Hematopoietic multipotent progenitor cell treated with erythropoietin and hydrocortisone succinate and interleukin-3 and kit ligand, for 4 days (in vitro differentiated cells): ENCODE results near the gene KRT34.
"Not testable (repeated sequence)": the region's sequence is repeated elsewhere in the genome, so short reads cannot be mapped to it uniquely, and the experiment has no call there.

Experiments
- DNase-seq: peaks from one replicate; pipeline ENCODE4 v3.0.0-alpha.2; 2015

The KRT34 gene

DNA sequence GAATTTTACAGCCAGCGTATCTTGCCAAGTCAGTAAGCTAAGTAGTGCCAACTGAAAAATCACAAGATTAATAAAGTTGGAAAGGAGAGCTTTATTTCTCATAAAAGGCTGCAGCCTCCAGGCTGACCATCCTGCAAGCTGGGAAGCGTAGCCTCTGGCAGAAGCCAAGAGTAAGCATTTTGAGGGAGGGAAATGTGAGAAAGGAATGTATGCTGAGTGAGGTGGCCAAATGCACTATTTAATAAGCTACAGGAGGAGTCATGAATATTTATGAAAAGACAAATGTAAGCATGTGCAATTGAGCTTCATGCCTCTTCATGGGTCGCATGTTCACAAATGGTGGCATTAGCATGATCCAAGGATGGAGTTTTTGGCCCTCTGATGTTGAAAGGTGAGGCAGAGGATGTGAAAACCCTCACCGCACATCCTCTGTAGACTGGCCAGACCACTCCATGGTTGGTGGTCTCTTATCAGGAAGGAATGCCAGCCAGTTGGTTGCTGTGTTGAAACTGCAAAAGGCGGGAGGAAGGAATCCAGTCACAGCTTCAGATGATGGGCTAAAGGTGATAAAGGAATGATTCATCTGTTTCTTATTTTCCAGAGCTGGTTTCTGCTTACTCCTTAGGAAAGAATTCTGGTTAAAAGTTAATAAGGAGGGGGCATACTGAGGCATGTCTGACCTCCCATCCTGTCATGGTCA, 21.7 kb downstream of the KRT34 start:
- DNase-seq: no peak

- peak; percentile 22 for DNase-seq
Measured at GRCh38 chr17:41354536-41354935, 27.6 kb downstream of the KRT34 start.

GRCh38 chr17:41352597-41353366, 29.3 kb downstream of the KRT34 start:
- DNase-seq: no peak

DNA sequence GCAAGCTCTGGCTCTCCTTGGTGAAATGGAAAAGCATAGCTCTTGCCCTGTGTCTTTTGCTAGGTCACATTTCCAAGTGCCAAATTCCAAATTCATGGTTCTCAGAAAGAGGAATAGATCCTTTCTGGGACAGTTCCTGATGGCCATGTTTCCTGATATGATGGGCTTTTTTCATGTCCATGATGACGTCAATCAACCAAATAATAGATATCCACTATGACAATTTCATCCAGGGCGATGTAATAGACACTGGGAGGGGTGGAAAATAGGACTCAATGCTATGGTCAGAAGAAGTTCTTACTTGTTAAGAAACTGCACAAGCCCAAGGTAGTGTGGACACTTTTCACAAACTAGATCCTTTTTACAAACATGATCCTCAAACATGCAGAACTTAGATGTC, 30.9 kb downstream of the KRT34 start:
- DNase-seq: no peak

DNA sequence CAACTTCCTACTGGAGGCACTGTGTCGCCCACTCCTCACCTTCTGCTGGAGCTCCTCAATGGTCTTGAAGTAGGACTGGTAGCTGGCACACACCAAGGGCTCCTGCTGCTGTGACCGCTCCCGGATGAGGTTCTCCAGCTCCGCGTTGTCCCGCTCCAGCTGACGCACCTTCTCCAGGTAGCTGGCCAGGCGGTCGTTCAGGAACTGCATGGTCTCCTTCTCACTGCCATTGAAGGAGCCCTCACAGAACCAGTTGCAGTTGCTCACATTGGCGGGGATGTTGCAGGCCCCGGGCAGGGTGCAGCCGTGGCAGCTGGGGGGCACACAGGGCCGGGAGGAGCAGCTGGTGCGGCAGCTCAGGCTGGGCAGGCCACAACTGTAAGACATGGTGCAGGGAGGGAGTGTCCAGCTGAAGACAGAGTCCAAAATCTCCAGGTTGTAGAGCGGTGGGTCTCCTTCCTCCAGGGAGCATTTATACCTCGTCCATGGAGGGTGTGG, 31.7 kb downstream of the KRT34 start, which contains the start of gene KRT33A:
Gene KRT33A (minus strand): TSS at position 448 of the 498 bp plus-strand sequence. CDS start 61 bp downstream, at position 387.
- not testable (repeated sequence) for DNase-seq

- no peak for DNase-seq
Measured at GRCh38 chr17:41347869-41348760, 34.0 kb downstream of the KRT34 start.

DNA sequence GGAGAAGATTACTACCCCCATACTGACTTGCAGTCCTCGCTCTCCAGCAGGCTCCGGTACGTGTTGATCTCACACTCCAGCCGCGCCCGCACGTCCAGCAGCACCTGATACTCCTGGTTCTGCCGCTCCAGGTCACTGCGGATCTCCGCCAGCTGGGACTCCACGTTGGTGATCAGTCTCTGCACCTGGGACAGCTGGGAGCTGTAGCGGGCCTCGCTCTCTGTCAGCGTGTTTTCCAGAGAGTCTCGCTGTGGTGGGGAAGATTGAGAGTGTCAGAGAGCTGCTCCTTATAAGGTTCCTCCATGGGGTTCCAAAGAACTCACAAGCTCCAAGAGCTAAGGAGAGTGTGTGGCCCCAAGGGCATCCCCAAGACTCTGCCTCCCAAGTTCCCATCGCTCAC, 35.7 kb downstream of the KRT34 start:
- not testable (repeated sequence) for DNase-seq

- no peak for DNase-seq
Measured at GRCh38 chr17:41345992-41346391, 36.1 kb downstream of the KRT34 start.

DNA sequence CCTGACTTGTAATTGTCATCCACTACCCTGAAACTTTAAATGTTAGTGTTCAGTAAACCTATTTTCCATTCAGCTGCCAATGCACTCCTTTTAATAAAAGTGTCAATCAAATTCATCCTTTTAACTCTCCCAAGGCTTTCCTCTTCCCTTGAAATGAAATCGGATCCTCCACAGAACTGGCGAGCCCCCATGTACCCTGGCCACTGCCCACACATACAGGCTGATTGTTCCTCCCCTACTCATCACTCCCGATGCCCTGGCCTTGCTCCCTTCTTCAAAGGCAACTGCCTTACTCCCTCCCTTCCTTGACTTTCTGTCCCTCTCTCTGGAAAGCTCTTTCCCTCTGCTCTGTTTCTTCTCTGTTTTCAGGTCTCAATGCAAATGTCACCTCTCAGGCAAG, 39.1 kb downstream of the KRT34 start:
- DNase-seq: no peak

DNA sequence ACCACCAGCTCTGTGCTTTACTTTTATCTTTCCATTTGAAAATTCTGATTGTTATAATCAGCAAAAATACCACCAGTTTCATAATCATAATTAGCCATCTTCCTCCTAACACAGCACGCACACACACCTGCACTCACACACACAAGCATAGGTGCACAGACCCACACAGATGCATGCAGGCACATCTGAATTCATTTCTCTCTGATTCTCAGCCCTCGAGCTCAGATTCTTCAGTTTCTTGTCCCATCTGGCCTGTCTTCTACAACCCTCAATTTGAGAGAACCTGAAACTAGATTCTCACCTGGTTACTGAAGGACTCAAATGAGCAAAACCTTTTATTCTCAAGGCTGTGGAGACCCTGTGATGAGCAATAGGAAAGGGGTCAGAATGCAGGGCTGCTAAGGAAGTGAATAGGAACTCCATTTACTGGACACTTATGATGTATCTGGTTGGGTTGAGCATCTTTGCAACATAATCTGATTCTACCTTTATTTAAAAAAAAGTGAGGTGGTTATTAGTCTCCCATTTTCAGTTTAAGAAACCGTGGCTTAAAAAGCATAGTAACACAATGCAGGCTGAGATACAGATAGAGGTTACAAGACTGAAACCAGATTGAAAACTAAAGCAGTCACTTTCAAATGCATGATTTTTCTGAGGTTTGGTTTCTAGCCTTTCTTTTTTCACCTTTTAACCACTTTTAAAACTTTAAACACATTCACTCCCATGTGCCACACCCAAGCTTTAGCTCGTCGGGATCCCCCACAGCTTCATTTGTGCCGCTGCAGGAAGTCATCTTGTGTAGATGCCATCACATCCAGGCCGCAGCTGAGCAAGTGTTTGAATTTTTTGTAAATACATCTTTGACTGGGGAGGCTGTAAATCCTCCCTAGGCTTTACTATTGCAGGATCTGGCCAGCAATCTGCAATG, 40.9 kb downstream of the KRT34 start:
- no peak for DNase-seq

GRCh38 chr17:41340494-41340893, 41.6 kb downstream of the KRT34 start:
- no peak for DNase-seq

DNA sequence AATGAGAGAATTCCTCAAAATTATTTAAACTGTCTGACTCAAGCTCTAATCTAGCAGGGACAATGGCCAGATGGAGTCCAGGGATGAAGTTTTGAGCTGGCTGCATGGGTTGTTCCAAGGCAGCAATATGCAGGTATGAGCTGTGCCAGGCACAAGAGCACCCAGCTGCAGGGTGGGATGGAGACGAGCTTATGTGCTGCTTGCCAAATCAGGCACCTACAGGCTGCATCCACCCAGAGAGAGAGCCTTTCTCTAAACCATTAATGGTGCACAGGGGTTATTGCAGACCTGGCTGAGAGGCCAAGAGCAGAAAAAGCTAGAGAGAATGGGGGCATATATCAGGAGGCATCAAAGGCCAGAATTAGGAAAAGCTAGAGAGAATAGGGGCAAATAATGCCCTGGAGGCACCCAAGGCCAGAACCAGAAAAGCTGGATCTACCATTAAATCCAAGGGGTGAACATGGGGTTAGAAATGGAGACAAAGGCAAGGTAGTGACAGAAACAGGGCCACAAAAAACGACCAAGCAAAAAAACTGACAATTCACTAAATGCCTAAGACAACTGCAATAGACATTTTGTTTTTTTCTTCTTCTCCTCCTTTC, 42.4 kb downstream of the KRT34 start:
- no peak for DNase-seq

DNA sequence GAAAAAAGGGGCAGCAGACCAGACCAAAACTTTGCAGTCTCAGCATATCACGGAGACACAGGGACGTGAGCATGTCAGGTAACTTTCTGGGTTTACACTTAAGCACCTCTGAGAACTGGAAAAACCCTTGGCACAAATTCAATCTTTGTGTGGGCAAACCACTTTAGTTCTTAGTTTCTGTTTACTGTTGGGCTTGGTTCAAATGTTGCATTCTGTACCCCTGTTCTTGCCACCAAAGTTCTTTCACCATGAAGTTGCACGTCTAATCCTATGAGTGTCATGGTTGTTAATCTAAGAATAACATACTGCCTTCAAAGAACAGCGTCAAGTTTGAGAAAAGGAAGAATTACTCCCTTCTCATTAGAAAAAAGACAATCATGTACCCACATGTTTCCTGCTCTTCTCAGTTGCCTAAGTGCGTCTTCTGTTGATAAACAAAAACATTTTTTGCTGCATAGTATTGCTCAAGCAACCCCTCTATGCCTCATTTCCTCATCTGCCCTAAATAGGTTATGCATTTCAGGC, 43.1 kb downstream of the KRT34 start:
- DNase-seq: peak; percentile 6

GRCh38 chr17:41335747-41336146, 46.4 kb downstream of the KRT34 start:
- no peak for DNase-seq

GRCh38 chr17:41334385-41335305, 47.5 kb downstream of the KRT34 start:
- peak; percentile 21 for DNase-seq

DNA sequence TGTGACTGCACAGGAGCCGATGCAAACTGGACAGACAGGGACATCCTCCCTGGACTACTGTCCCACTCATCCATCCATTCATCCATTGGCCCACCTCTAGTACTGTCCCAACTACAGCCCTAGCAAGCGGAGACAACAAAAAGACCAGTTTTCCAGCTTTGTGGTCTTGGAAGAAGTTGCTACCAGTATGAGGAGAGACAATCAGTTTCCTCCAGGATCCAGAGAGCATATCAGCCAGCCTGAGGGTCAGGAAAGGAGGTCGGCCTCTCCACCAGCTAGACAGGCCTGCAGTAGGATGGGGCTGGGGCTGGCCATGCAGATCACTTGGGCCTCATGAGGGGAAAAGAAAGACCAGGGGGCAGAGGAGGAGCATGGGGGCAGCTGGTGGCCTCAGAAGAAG, 48.3 kb downstream of the KRT34 start:
- no peak for DNase-seq

GRCh38 chr17:41333098-41333497, 49.0 kb downstream of the KRT34 start:
- DNase-seq: no peak

DNA sequence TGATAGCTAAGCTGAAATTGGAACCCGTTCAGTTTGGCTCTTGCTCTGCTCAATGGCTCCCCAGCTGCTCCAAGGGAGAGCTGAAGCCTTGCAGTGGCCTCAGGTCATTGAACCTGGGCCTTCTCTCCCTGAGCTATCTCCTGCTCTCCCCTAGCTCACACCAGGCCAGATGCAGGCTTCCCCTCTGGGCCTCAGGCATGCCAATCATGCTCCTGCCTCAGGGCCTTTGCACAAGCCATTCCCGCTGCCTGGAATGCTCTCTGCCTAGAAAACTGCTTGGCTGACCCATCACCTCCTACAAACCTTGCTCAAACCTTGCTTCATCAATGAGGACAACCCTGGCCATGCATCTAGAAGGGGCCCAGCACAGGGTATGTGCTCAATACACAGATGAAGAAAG, 49.9 kb downstream of the KRT34 start:
- DNase-seq: no peak

- DNase-seq: no peak
Measured at GRCh38 chr17:41331606-41332005, 50.5 kb downstream of the KRT34 start.
